Pancreas (tissue), 10 donors: ENCODE results near the gene SLIT3. TPM values are rescaled to one million over a fixed set of nuclear protein-coding genes. Genes with fewer than 3 reads are reported as not detected.

ENCODE experiments used
- ATAC-seq, 4 donors: fragments of 200-7000 bp; cut with Tn5 transposase; one replicate each; pipeline versions ENCODE4 v1.8.0 to v1.9.1; 2020; ENCODE audit warnings: mild to moderate bottlenecking in 4 of 4, moderate library complexity in 4 of 4
- DNase-seq, 6 donors: peaks; one replicate each; pipeline ENCODE4 v3.0.0-alpha.2; 2020
- FAIRE-seq: peaks from 2 replicates; lab custom pipeline; 2012; peaks lifted over from hg19 to GRCh38; lab: Jason Lieb, UNC
- H3K27ac ChIP-seq, 4 donors: fragments of 200-600 bp; sonication (generic); 1 replicate in 3 of 4; 2 replicates in 1 of 4; pipeline versions ENCODE4 v1.5.0 to v1.8.0; 2020
- H3K27me3 ChIP-seq, 4 donors: fragments of 200-600 bp; one replicate each; pipeline ENCODE4 v1.8.0; 2021
- H3K36me3 ChIP-seq, 3 donors: fragments of 200-600 bp; sonication (generic) in 1 of 3; one replicate each; pipeline versions ENCODE4 v1.5.0 to v1.8.0; 2020 to 2021
- H3K4me1 ChIP-seq, 3 donors: fragments of 200-600 bp; one replicate each; pipeline ENCODE4 v1.8.0; 2021
- H3K4me3 ChIP-seq, 4 donors: fragments of 200-600 bp; sonication (generic) in 2 of 4; one replicate each; pipeline versions ENCODE4 v1.5.0 to v1.8.0; 2020 to 2021
- H3K9me3 ChIP-seq, 4 donors: fragments of 200-600 bp; one replicate each; pipeline ENCODE4 v1.8.0; 2021
- WGBS, 2 donors: extraction: QIAGEN DNeasy Blood & Tissue Kit; methylation state at CpG; one replicate each; pipeline ENCODE4 v1.1.7; 2013; 5-methylcytosine and 5-hydroxymethylcytosine counted together
- intact Hi-C, 3 donors: fragments of 100-400 bp; cut with DNase I; formaldehyde crosslinking; loops; one replicate each; pipeline versions ENCODE4 v1.11.1 to v1.14.2; 2022
- polyA plus RNA-seq, 2 donors: library from polyadenylated mRNA; stranded (reverse); fragments of 200-250 nt; gene quantifications; one replicate each; pipeline ENCODE4 v1.2.3, GENCODE V29; 2013
- total RNA-seq, 6 donors: library from RNA; stranded (reverse); fragmentation: NEBNext Ultra II Directional in 4 of 6; extraction: Animal tissue kit (Norgen Biotek cat#: 25700) in 4 of 6; gene quantifications; one replicate each; pipeline versions ENCODE4 v1.2.1 to v1.2.4, GENCODE V29; 2021 to 2023
- TF ChIP-seq, protein P1 (sequence below), 4 donors: fragments of 200-600 bp; sonication (generic) in 3 of 4; IDR thresholded peaks; one replicate each; pipeline versions ENCODE4 v1.5.0 to v1.8.0; 2021; ENCODE audit warnings: antibody characterized with exemption in 4 of 4
- donor health status: healthy with polysubstance abuse.
- donor health status: DM: no; HTN: no; CAD: no; lungs with moderate emphysema.
- donor health status: DM: no; HTN: no; CAD: no.
- donor health status: control.
- donor health status: control.
- donor health status: Bipolar disorder and iron deficiency.
- donor health status: DM: yes; HTN: yes; CAD: no.
- donor health status: DM: no; HTN: no; CAD: no.
- donor health status: DM: no; HTN: no; CAD: no.
- donor health status: DM: yes; HTN: yes; CAD: no.

Gene SLIT3
- total and polyA plus RNA-seq, 8 donors = 1.1 to 11.4 (median 2.1) TPM

DNA sequence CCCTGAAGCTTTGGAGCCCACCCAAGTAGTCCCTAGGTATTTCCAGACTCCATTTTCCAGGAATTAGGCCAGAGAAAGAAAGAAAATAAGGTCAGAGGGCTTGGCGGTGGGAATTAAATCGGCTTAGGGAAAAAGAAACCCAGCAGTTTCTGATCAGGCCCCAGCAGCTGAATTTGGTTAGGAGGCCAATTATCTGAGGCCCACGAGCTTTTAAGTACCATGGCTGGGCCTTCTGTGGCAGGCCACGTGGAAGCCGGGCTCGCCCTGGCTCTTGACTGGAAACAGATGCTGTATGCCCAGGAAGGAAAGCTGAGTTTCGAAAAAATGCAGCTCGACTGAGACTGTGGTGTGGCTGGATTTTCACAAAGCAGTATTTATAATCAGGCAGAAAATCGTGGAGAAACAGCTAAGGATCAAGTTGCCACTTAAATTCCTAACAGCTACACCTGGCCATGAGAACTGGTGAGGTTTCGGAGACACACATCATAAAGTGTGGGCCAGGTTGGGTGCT lies 646.7 kb downstream of the SLIT3 start:
- no peak for DNase-seq
- no peak for FAIRE-seq
- H3K27ac ChIP-seq = no peak overlapping the region

DNA sequence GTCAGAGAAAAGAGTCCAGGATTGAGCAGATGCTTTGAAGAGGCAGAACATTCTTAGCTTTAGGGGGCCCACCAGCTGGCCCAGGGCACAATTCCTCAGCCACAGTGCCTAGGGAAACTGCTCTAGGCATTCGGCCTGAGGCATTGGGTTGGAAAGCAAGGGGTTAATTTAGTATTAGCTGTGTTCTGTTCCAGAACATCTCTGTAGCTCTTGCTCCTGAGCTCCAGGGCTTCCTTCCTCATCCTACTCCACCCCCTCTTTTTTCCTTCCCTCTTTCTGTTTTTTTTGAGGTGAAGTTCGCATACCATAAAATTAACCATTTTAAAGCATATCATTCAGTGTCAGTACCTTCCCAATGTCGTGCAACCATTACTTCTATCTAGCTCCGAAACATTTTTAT lies 647.3 kb downstream of the SLIT3 start:
- no peaks in the 10 kb centered on the region for H3K36me3 ChIP-seq
- no peak for FAIRE-seq
- no peaks in the 10 kb centered on the region for H3K27me3 ChIP-seq
- no peak for ATAC-seq
- no peaks in the 10 kb centered on the region for H3K4me1 ChIP-seq
- no peak overlapping the region for H3K4me3 ChIP-seq
- no peak overlapping the region for H3K27ac ChIP-seq
- WGBS, 2 donors = 54 to 56% methylated on average over 4 of the region's 4 CpGs
- TF ChIP-seq, protein P1, sequence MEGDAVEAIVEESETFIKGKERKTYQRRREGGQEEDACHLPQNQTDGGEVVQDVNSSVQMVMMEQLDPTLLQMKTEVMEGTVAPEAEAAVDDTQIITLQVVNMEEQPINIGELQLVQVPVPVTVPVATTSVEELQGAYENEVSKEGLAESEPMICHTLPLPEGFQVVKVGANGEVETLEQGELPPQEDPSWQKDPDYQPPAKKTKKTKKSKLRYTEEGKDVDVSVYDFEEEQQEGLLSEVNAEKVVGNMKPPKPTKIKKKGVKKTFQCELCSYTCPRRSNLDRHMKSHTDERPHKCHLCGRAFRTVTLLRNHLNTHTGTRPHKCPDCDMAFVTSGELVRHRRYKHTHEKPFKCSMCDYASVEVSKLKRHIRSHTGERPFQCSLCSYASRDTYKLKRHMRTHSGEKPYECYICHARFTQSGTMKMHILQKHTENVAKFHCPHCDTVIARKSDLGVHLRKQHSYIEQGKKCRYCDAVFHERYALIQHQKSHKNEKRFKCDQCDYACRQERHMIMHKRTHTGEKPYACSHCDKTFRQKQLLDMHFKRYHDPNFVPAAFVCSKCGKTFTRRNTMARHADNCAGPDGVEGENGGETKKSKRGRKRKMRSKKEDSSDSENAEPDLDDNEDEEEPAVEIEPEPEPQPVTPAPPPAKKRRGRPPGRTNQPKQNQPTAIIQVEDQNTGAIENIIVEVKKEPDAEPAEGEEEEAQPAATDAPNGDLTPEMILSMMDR (IDR thresholded peaks at IDR 0.05) = no peak
- DNase-seq = no peak
- no peaks in the 10 kb centered on the region for H3K9me3 ChIP-seq
- intact Hi-C loops = no loop called here

More for the DNA sequence above, 646.7 kb downstream of the SLIT3 start:
- no peak overlapping the region for H3K4me3 ChIP-seq
- H3K4me1 ChIP-seq = no peaks in the 10 kb centered on the region
- intact Hi-C loops = no loop called here
- 62 to 67% methylated on average over 10 of the region's 10 CpGs for WGBS, 2 donors
- TF ChIP-seq, protein P1 (IDR thresholded peaks at IDR 0.05) = no peak
- no peaks in the 10 kb centered on the region for H3K27me3 ChIP-seq
- no peaks in the 10 kb centered on the region for H3K9me3 ChIP-seq
- peak in 1 of 4 donors; percentile 21 for ATAC-seq
- H3K36me3 ChIP-seq = no peaks in the 10 kb centered on the region

GRCh38 chr5:168651648-168652047 lies 649.3 kb downstream of the SLIT3 start:
- TF ChIP-seq, protein P1 (IDR thresholded peaks at IDR 0.05) = no peak
- no peak for FAIRE-seq

DNA sequence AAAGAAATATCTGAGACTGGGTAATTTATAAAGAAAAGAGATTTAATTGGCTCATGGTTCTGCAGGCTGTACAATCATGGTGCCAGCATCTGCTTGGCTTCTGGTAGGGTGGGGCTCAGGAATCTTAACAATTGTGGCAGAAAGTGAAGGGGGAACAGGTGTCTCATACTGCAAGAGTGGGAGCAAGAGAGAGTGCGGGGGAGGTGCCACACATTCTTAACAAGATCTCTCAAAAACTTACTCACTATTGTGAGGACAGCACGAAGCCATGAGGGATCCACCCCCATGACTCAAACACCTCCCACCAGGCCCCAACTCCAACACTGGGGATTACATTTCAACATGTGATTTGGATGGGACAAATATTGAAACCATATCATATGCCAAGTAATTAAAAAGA lies 651.6 kb downstream of the SLIT3 start:
- WGBS, 2 donors = 84 to 94% methylated on average over 2 of the region's 2 CpGs
- no peaks in the 10 kb centered on the region for H3K9me3 ChIP-seq
- H3K27ac ChIP-seq = no peak overlapping the region
- no peaks in the 10 kb centered on the region for H3K4me1 ChIP-seq
- no peaks in the 10 kb centered on the region for H3K27me3 ChIP-seq
- TF ChIP-seq, protein P1 (IDR thresholded peaks at IDR 0.05) = no peak
- DNase-seq (no peak), FAIRE-seq (no peak), ATAC-seq (no peak)
- H3K4me3 ChIP-seq = no peak overlapping the region
- no peaks in the 10 kb centered on the region for H3K36me3 ChIP-seq
- intact Hi-C loops = no loop called here

More at GRCh38 chr5:168651648-168652047, 649.3 kb downstream of the SLIT3 start:
- DNase-seq (no peak), ATAC-seq (peak in 3 of 4 donors; percentile 29 to 65 (median 44))
- H3K36me3 ChIP-seq = no peaks in the 10 kb centered on the region
- no peak overlapping the region for H3K27ac ChIP-seq
- no peaks in the 10 kb centered on the region for H3K4me1 ChIP-seq
- intact Hi-C loops = no loop called here
- no peak overlapping the region for H3K4me3 ChIP-seq
- H3K27me3 ChIP-seq = no peaks in the 10 kb centered on the region
- no peaks in the 10 kb centered on the region for H3K9me3 ChIP-seq

GRCh38 chr5:168648576-168648975 lies 652.4 kb downstream of the SLIT3 start:
- Histone ChIP-seq H3K27ac (no peak overlapping the region), H3K36me3 (no peaks in the 10 kb centered on the region), H3K4me1 (no peaks in the 10 kb centered on the region), H3K9me3 (no peaks in the 10 kb centered on the region), H3K4me3 (no peak overlapping the region), H3K27me3 (no peaks in the 10 kb centered on the region)
- intact Hi-C loops = no loop called here
- TF ChIP-seq, protein P1 (IDR thresholded peaks at IDR 0.05) = no peak
- DNase-seq (no peak), ATAC-seq (no peak), FAIRE-seq (no peak)
- 93% methylated on average over 1 of the region's 1 CpG for WGBS, 2 donors
